GM21619 (cell line): ENCODE results near the gene MARCHF3.
"Not testable (repeated sequence)": the region's sequence is repeated elsewhere in the genome, so short reads cannot be mapped to it uniquely, and the experiment has no call there.

Source experiments
- ATAC-seq: cut with Tn5 transposase; IDR thresholded peaks from one replicate; pipeline ENCODE4 v1.9.1; 2021; ENCODE audit not compliant: unreplicated experiment

MARCHF3 gene

GRCh38 chr5:127051591-127051990, 21.2 kb upstream of the MARCHF3 start:
- no peak for ATAC-seq

- ATAC-seq, result no peak
These were observed 16.1 kb upstream of the MARCHF3 start for GRCh38 chr5:127046343-127047072.

GRCh38 chr5:127042593-127042992, 12.2 kb upstream of the MARCHF3 start:
- ATAC-seq, result no peak

- ATAC-seq, result no peak
These were observed 11.2 kb upstream of the MARCHF3 start for GRCh38 chr5:127041571-127041970.

GRCh38 chr5:127040796-127041520, 10.6 kb upstream of the MARCHF3 start:
- ATAC-seq, result no peak

GRCh38 chr5:127038550-127038949, 8.2 kb upstream of the MARCHF3 start:
- no peak for ATAC-seq

- no peak for ATAC-seq
These were observed 1.5 kb upstream of the MARCHF3 start for GRCh38 chr5:127031863-127032232.

GRCh38 chr5:127031147-127031862, 947 bp upstream of the MARCHF3 start:
- peak; percentile 15 for ATAC-seq

- ATAC-seq, result peak; percentile 5
These were observed 638 bp downstream of the MARCHF3 start for GRCh38 chr5:127029581-127030258.

GRCh38 chr5:127028822-127029457, 1.4 kb downstream of the MARCHF3 start:
- no peak for ATAC-seq

- ATAC-seq, result no peak
These were observed 2.8 kb downstream of the MARCHF3 start for GRCh38 chr5:127027539-127027938.

GRCh38 chr5:127026166-127026565, 4.2 kb downstream of the MARCHF3 start:
- no peak for ATAC-seq

- no peak for ATAC-seq
These were observed 4.9 kb downstream of the MARCHF3 start for GRCh38 chr5:127025467-127025866.

- ATAC-seq, result no peak
These were observed 5.5 kb downstream of the MARCHF3 start for GRCh38 chr5:127024821-127025220.

- ATAC-seq, result not testable (repeated sequence)
These were observed 6.7 kb downstream of the MARCHF3 start for GRCh38 chr5:127023552-127024191.

GRCh38 chr5:127022846-127023245, 7.5 kb downstream of the MARCHF3 start:
- no peak for ATAC-seq

- peak; percentile 59 for ATAC-seq
These were observed 10.4 kb downstream of the MARCHF3 start for GRCh38 chr5:127019928-127020327.

- ATAC-seq, result not testable (repeated sequence)
These were observed 13.6 kb downstream of the MARCHF3 start for GRCh38 chr5:127016722-127017121.

GRCh38 chr5:127015716-127016115, 14.6 kb downstream of the MARCHF3 start:
- ATAC-seq, result no peak

- no peak for ATAC-seq
These were observed 15.8 kb downstream of the MARCHF3 start for GRCh38 chr5:127014573-127014972.
